ENCODE data around the gene BANP.

- TF ChIP-seq CTCF (conservative IDR thresholded peaks at IDR 0.05; ENCODE audit: low read depth, low read length) (no peak), EZH2 (IDR thresholded peaks at IDR 0.05; ENCODE audit: low read length, unreplicated experiment) (no peak), EZH2phosphoT487 (IDR thresholded peaks at IDR 0.05; ENCODE audit: borderline replicate concordance, low read length) (no peak)
Measured at GRCh38 chr16:87954361-87954760, 3.1 kb downstream of the BANP start.

Measured in PC-3 (cell line).